H9 (cell line): Measurements from ENCODE around the gene PARD6B. TPM values are rescaled to one million over a fixed set of nuclear protein-coding genes. Genes with fewer than 3 reads are reported as not detected.

Experiments used
- DNase-seq: peaks from one replicate; pipeline ENCODE4 v3.0.0-alpha.2; 2017
- H2AFZ ChIP-seq: one replicate; pipeline ENCODE4 v1.6.1; 2013; ENCODE audit warnings: mild to moderate bottlenecking, low read length, control low read depth, moderate library complexity
- H2AK5ac ChIP-seq: 2 replicates; pipeline ENCODE4 v1.6.1; 2013; ENCODE audit warnings: low read length, control low read depth, mixed read lengths; ENCODE audit not compliant: insufficient read length
- H2BK120ac ChIP-seq: one replicate; pipeline ENCODE4 v1.6.1; 2013; ENCODE audit warnings: low read depth, mild to moderate bottlenecking, low read length, control low read depth, inconsistent platforms; ENCODE audit not compliant: poor library complexity, severe bottlenecking
- H2BK12ac ChIP-seq: 2 replicates; pipeline ENCODE4 v1.6.1; 2013; ENCODE audit warnings: low read length, control low read depth, mixed read lengths, low read depth; ENCODE audit not compliant: insufficient read length
- H2BK15ac ChIP-seq: 2 replicates; pipeline ENCODE4 v1.6.1; 2013; ENCODE audit warnings: low read depth, low read length, control low read depth
- H2BK20ac ChIP-seq: one replicate; pipeline ENCODE4 v1.6.1; 2013; ENCODE audit warnings: low read depth, mild to moderate bottlenecking, low read length, control low read depth, inconsistent platforms; ENCODE audit not compliant: poor library complexity, severe bottlenecking
- H2BK5ac ChIP-seq: 2 replicates; pipeline ENCODE4 v1.6.1; 2013; ENCODE audit warnings: low read length, control low read depth, mixed read lengths; ENCODE audit not compliant: insufficient read length
- H3K14ac ChIP-seq: 2 replicates; pipeline ENCODE4 v1.6.1; 2013; ENCODE audit warnings: low read length, control low read depth; ENCODE audit not compliant: insufficient read depth
- H3K18ac ChIP-seq: 2 replicates; pipeline ENCODE4 v1.6.1; 2013; ENCODE audit warnings: low read depth, mild to moderate bottlenecking, mixed read lengths, low read length, control low read depth; ENCODE audit not compliant: insufficient read length
- H3K23ac ChIP-seq: 2 replicates; pipeline ENCODE4 v1.6.1; 2013; ENCODE audit warnings: low read length, control low read depth, mixed read lengths, low read depth; ENCODE audit not compliant: insufficient read length
- H3K23me2 ChIP-seq: 2 replicates; pipeline ENCODE4 v1.6.1; 2013; ENCODE audit warnings: low read depth, mild to moderate bottlenecking, mixed read lengths, low read length, control low read depth; ENCODE audit not compliant: insufficient read length, poor library complexity, severe bottlenecking
- H3K27ac ChIP-seq: 2 replicates; pipeline ENCODE4 v1.5.1; 2013; ENCODE audit warnings: low read length, control low read depth, mixed read lengths, low read depth; ENCODE audit not compliant: insufficient read length
- H3K27me3 ChIP-seq: 2 replicates; pipeline ENCODE4 v1.6.1; 2013; ENCODE audit warnings: low read length, control low read depth, inconsistent platforms; ENCODE audit not compliant: insufficient read depth
- H3K4ac ChIP-seq: 2 replicates; pipeline ENCODE4 v1.6.1; 2013; ENCODE audit warnings: low read depth, mild to moderate bottlenecking, control low read depth, inconsistent platforms, low read length, moderate library complexity
- H3K4me1 ChIP-seq: 2 replicates; pipeline ENCODE4 v1.6.1; 2013; ENCODE audit warnings: low read length, control low read depth, inconsistent platforms; ENCODE audit not compliant: insufficient read depth
- H3K4me2 ChIP-seq: 2 replicates; pipeline ENCODE4 v1.6.1; 2013; ENCODE audit warnings: low read length, control low read depth, mixed read lengths; ENCODE audit not compliant: insufficient read length, insufficient read depth
- H3K56ac ChIP-seq: 2 replicates; pipeline ENCODE4 v1.6.1; 2013; ENCODE audit warnings: low read depth, mild to moderate bottlenecking, mixed read lengths, low read length, control low read depth; ENCODE audit not compliant: insufficient read length
- H3K79me1 ChIP-seq: 2 replicates; pipeline ENCODE4 v1.6.1; 2013; ENCODE audit warnings: low read depth, mild to moderate bottlenecking, moderate library complexity, low read length, control low read depth, inconsistent platforms; ENCODE audit not compliant: insufficient read depth, poor library complexity, severe bottlenecking
- H3K79me2 ChIP-seq: 2 replicates; pipeline ENCODE4 v1.6.1; 2013; ENCODE audit warnings: low read length, control low read depth, inconsistent platforms; ENCODE audit not compliant: insufficient read depth
- H3K9ac ChIP-seq: 2 replicates; pipeline ENCODE4 v1.6.1; 2013; ENCODE audit warnings: low read length, control low read depth, mixed read lengths; ENCODE audit not compliant: insufficient read length; ENCODE audit errors: extremely low read depth
- H3K9me3 ChIP-seq: one replicate; pipeline ENCODE4 v1.6.1; 2013; ENCODE audit warnings: low read depth, low read length, inconsistent platforms; ENCODE audit not compliant: control insufficient read depth
- H3T11ph ChIP-seq: one replicate; pipeline ENCODE4 v1.6.1; 2013; ENCODE audit warnings: mild to moderate bottlenecking, low read length, control low read depth, inconsistent platforms
- H4K20me1 ChIP-seq: one replicate; pipeline ENCODE4 v1.6.1; 2013; ENCODE audit not compliant: control insufficient read depth, insufficient read length, insufficient read depth
- H4K5ac ChIP-seq: 2 replicates; pipeline ENCODE4 v1.6.1; 2013; ENCODE audit warnings: low read depth, mild to moderate bottlenecking, mixed read lengths, low read length, control low read depth; ENCODE audit not compliant: insufficient read length
- H4K8ac ChIP-seq: replicated peaks from 2 replicates; pipeline ENCODE4 v1.6.1; 2013; ENCODE audit warnings: low read length, control low read depth, mixed read lengths, low read depth; ENCODE audit not compliant: insufficient read length
- H4K91ac ChIP-seq: 2 replicates; pipeline ENCODE4 v1.6.1; 2013; ENCODE audit warnings: low read depth, mild to moderate bottlenecking, moderate library complexity, mixed read lengths, low read length, control low read depth; ENCODE audit not compliant: insufficient read length
- H3K27ac Mint-ChIP-seq, 3 experiments: 2 replicates in 2 of 3; 3 replicates in 1 of 3; pipeline ENCODE4 v1.8.0; 2020 to 2021; ENCODE audit warnings: mixed read lengths in 3 of 3, mild to moderate bottlenecking in 1 of 3, moderate library complexity in 1 of 3
- H3K27me3 Mint-ChIP-seq: 2 replicates; pipeline ENCODE4 v1.8.0; 2021; ENCODE audit warnings: low read depth, mild to moderate bottlenecking, moderate library complexity, mixed read lengths
- H3K36me3 Mint-ChIP-seq, 3 experiments: 2 replicates in 2 of 3; 3 replicates in 1 of 3; pipeline ENCODE4 v1.8.0; 2020 to 2021; ENCODE audit warnings: low read depth in 3 of 3, mixed read lengths in 3 of 3; ENCODE audit not compliant: insufficient read depth in 1 of 3
- H3K4me1 Mint-ChIP-seq, 2 experiments: 2 replicates each; pipeline ENCODE4 v1.8.0; 2020; ENCODE audit warnings: mixed read lengths in 2 of 2
- H3K4me3 Mint-ChIP-seq, 2 experiments: 2 replicates in 1 of 2; 3 replicates in 1 of 2; pipeline ENCODE4 v1.8.0; 2020 to 2021; ENCODE audit warnings: mild to moderate bottlenecking in 2 of 2, mixed read lengths in 2 of 2, moderate library complexity in 1 of 2
- H3K9me3 Mint-ChIP-seq, 2 experiments: 2 replicates in 1 of 2; 3 replicates in 1 of 2; pipeline ENCODE4 v1.8.0; 2020; ENCODE audit warnings: mild to moderate bottlenecking in 2 of 2, mixed read lengths in 2 of 2, moderate library complexity in 1 of 2
- WGBS: extraction: QIAGEN DNeasy Blood & Tissue Kit; methylation state at CpG from one replicate; pipeline ENCODE4 v1.1.7; 2013; ENCODE audit warnings: missing lambda C conversion rate, low lambda C conversion rate, mixed read lengths; ENCODE audit not compliant: insufficient read length; ENCODE audit errors: extremely low coverage; 5-methylcytosine and 5-hydroxymethylcytosine counted together
- total RNA-seq: library from RNA; stranded (reverse); gene quantifications from 2 replicates; pipeline ENCODE4 v1.2.1, GENCODE V29; 2021
- TF ChIP-seq, protein P1 (sequence below): fragments of 200-600 bp; sonication (generic); conservative IDR thresholded peaks from 3 replicates; pipeline ENCODE4 v1.8.0; 2021; ENCODE audit warnings: antibody characterized with exemption, mild to moderate bottlenecking

The PARD6B gene
- total RNA-seq, 1 experiment from 2014 or later: 27.4 TPM

DNA sequence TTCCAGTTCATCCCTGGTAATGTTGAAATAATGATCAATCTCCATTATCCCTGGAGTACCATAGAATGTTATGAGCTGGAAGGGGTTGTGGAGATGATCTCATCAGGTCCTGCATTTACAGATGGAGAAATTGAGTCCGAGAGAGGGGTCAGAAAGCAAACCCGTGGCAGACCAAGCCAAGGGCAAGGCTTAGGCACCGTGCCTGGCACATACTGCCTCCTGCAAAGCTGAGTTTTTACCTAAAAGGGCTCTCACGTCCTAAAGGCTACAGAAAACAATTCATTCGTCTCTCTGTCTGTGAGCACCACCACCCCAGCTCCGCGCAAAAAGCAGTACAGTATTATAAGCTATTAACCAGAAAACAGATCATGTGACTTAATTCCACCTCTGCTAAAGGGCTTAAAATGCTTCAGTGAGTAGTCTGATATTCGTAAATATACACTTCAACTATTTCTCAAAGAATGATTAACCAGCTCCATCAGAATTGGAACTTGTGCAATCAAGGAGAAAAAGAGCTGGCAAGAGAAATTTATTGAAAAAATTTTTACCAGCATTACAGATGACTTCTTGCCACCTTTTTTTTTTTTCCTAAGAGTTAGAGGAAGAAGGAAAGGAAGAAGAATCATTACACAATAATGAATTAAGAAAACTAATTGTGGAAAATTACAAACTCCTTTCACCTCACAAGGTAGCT is 3.4 kb upstream of the PARD6B start:
- TF ChIP-seq, protein P1, sequence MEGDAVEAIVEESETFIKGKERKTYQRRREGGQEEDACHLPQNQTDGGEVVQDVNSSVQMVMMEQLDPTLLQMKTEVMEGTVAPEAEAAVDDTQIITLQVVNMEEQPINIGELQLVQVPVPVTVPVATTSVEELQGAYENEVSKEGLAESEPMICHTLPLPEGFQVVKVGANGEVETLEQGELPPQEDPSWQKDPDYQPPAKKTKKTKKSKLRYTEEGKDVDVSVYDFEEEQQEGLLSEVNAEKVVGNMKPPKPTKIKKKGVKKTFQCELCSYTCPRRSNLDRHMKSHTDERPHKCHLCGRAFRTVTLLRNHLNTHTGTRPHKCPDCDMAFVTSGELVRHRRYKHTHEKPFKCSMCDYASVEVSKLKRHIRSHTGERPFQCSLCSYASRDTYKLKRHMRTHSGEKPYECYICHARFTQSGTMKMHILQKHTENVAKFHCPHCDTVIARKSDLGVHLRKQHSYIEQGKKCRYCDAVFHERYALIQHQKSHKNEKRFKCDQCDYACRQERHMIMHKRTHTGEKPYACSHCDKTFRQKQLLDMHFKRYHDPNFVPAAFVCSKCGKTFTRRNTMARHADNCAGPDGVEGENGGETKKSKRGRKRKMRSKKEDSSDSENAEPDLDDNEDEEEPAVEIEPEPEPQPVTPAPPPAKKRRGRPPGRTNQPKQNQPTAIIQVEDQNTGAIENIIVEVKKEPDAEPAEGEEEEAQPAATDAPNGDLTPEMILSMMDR: no peak
- Histone ChIP-seq H3K14ac (no peak overlapping the region), H3K4ac (no peak overlapping the region), H2BK15ac (no peak overlapping the region), H2BK20ac (no peak overlapping the region), H3K23me2 (peaks cover 4% of the 10 kb centered on the region), H3K23ac (no peak overlapping the region), H3K56ac (no peak overlapping the region), H2BK120ac (no peak overlapping the region), H3T11ph (no peak overlapping the region), H2BK12ac (no peak overlapping the region), H4K5ac (no peak overlapping the region), H4K8ac (no peak overlapping the region), H3K79me1 (no peaks in the 10 kb centered on the region), H2AFZ (no peak overlapping the region), H3K79me2 (peaks cover 7% of the 10 kb centered on the region; the same call in 1 of the 2 replicates), H2AK5ac (no peak overlapping the region), H3K18ac (no peak overlapping the region), H2BK5ac (no peak overlapping the region), H3K4me1 (peaks cover 2% of the 10 kb centered on the region), H3K9me3 (no peaks in the 10 kb centered on the region), H3K27ac (no peak overlapping the region), H4K20me1 (no peaks in the 10 kb centered on the region), H3K9ac (no peak overlapping the region), H4K91ac (no peak overlapping the region), H3K4me2 (no peak overlapping the region), H3K27me3 (no peaks in the 10 kb centered on the region)
- H3K36me3 Mint-ChIP-seq: no peaks in the 10 kb centered on the region
- no peak overlapping the region for H3K27ac Mint-ChIP-seq
- no peak overlapping the region for H3K4me3 Mint-ChIP-seq
- peak; percentile 6 for DNase-seq
- H3K27me3 Mint-ChIP-seq: no peaks in the 10 kb centered on the region; the same call in 1 of the 2 replicates
- peaks cover 21% of the 10 kb centered on the region in 2 experiments for H3K4me1 Mint-ChIP-seq
- no peaks in the 10 kb centered on the region; a peak in 1 of 5 replicates for H3K9me3 Mint-ChIP-seq
- WGBS: no CpG with 5 or more reads among the region's 8 CpGs
